GM23338 (cell line): ENCODE measurements around the gene RPLP2. TPM values are rescaled to one million over a fixed set of nuclear protein-coding genes. Genes with fewer than 3 reads are reported as not detected.

Experiments
- ATAC-seq: fragments of 200-7000 bp; cut with Tn5 transposase; 3 replicates; pipeline ENCODE4 v1.9.1; 2020
- DNase-seq: peaks from one replicate; pipeline ENCODE4 v3.0.0-alpha.2; 2015; ENCODE audit warnings: low spot score
- H2AFZ ChIP-seq: fragments of 200-600 bp; sonication (generic); 2 replicates; pipeline ENCODE4 v1.8.0; 2016; ENCODE audit warnings: antibody characterized with exemption, mild to moderate bottlenecking, moderate library complexity
- H3F3A ChIP-seq: fragments of 200-600 bp; sonication (generic); replicated peaks from 2 replicates; pipeline ENCODE4 v1.8.0; 2017; ENCODE audit warnings: antibody characterized with exemption, mixed run types, low read depth
- H3K27ac ChIP-seq: fragments of 200-600 bp; sonication (generic); 2 replicates; pipeline ENCODE4 v1.6.1; 2016; ENCODE audit warnings: low read depth
- H3K27me3 ChIP-seq: fragments of 200-600 bp; sonication (generic); 2 replicates; pipeline ENCODE4 v1.8.0; 2016; ENCODE audit warnings: mild to moderate bottlenecking, mixed run types, moderate library complexity; ENCODE audit not compliant: insufficient read depth
- H3K36me3 ChIP-seq: fragments of 200-600 bp; sonication (generic); 2 replicates; pipeline ENCODE4 v1.8.0; 2016; ENCODE audit warnings: mild to moderate bottlenecking; ENCODE audit not compliant: insufficient read depth
- H3K4me1 ChIP-seq: fragments of 200-600 bp; sonication (generic); 2 replicates; pipeline ENCODE4 v1.8.0; 2016; ENCODE audit warnings: mild to moderate bottlenecking, moderate library complexity; ENCODE audit not compliant: insufficient read depth
- H3K4me2 ChIP-seq: fragments of 200-600 bp; sonication (generic); 2 replicates; pipeline ENCODE4 v1.7.1; 2017; ENCODE audit warnings: mixed run types
- H3K4me3 ChIP-seq: fragments of 200-600 bp; sonication (generic); 2 replicates; pipeline ENCODE4 v1.6.1; 2016; ENCODE audit warnings: mixed run types
- H3K79me2 ChIP-seq: fragments of 200-600 bp; sonication (generic); replicated peaks from 2 replicates; pipeline ENCODE4 v1.8.0; 2017; ENCODE audit warnings: mild to moderate bottlenecking; ENCODE audit not compliant: insufficient read depth
- H3K9me2 ChIP-seq: fragments of 200-600 bp; sonication (generic); 2 replicates; pipeline ENCODE4 v1.8.0; 2017; ENCODE audit not compliant: insufficient read depth
- H4K20me1 ChIP-seq: fragments of 200-600 bp; sonication (generic); replicated peaks from 2 replicates; pipeline ENCODE4 v1.8.0; 2017; ENCODE audit warnings: mild to moderate bottlenecking; ENCODE audit not compliant: insufficient read depth
- H3K27ac Mint-ChIP-seq: 2 replicates; pipeline ENCODE4 v1.8.0; 2020; ENCODE audit warnings: inconsistent platforms, mild to moderate bottlenecking, moderate library complexity, mixed read lengths
- H3K27me3 Mint-ChIP-seq: 3 replicates; pipeline ENCODE4 v1.8.0; 2022; ENCODE audit warnings: low read depth, mild to moderate bottlenecking, moderate library complexity, mixed read lengths, inconsistent platforms; ENCODE audit not compliant: insufficient read depth, poor library complexity
- H3K36me3 Mint-ChIP-seq: 3 replicates; pipeline ENCODE4 v1.8.0; 2021; ENCODE audit warnings: low read depth, mild to moderate bottlenecking, inconsistent platforms, moderate library complexity, mixed read lengths
- H3K4me1 Mint-ChIP-seq: 3 replicates; pipeline ENCODE4 v1.8.0; 2020; ENCODE audit warnings: mild to moderate bottlenecking, inconsistent platforms, mixed read lengths
- H3K4me3 Mint-ChIP-seq: 3 replicates; pipeline ENCODE4 v1.8.0; 2021; ENCODE audit warnings: moderate library complexity, mild to moderate bottlenecking, inconsistent platforms, mixed read lengths
- H3K9me3 Mint-ChIP-seq: 3 replicates; pipeline ENCODE4 v1.8.0; 2020; ENCODE audit warnings: moderate library complexity, mild to moderate bottlenecking, inconsistent platforms, mixed read lengths
- CTCF ChIP-seq, 2 experiments: fragments of 200-600 bp in 1 of 2; sonication (generic) in 1 of 2; conservative IDR thresholded peaks; 2 replicates each; pipeline versions ENCODE4 v1.5.1 to v1.6.1; 2016 to 2017; ENCODE audit warnings: antibody characterized with exemption in 2 of 2, low read depth in 2 of 2, mild to moderate bottlenecking in 2 of 2, moderate library complexity in 1 of 2
- EZH2 ChIP-seq: fragments of 200-600 bp; sonication (generic); IDR thresholded peaks from one replicate; pipeline ENCODE4 v1.8.0; 2017; ENCODE audit warnings: antibody characterized with exemption, mild to moderate bottlenecking, low read depth; ENCODE audit not compliant: unreplicated experiment
- EZH2phosphoT487 ChIP-seq: fragments of 200-600 bp; sonication (generic); IDR thresholded peaks from one replicate; pipeline ENCODE4 v1.8.1; 2018; ENCODE audit warnings: antibody characterized with exemption; ENCODE audit not compliant: unreplicated experiment
- NANOG ChIP-seq: IDR thresholded peaks from 2 replicates; pipeline ENCODE4 v1.6.1; 2016; ENCODE audit warnings: antibody characterized with exemption, borderline replicate concordance
- ZNF114 ChIP-seq: fragments of 250-450 bp; sonication (Bioruptor Pico); IDR thresholded peaks from 2 replicates; pipeline ENCODE4 v1.5.0; 2020; ENCODE audit warnings: mild to moderate bottlenecking, moderate library complexity
- ZNF462 ChIP-seq: fragments of 250-450 bp; sonication (Bioruptor Pico); IDR thresholded peaks from 2 replicates; pipeline ENCODE4 v1.5.0; 2020; ENCODE audit warnings: mild to moderate bottlenecking, moderate library complexity
- polyA plus RNA-seq: library from polyadenylated mRNA; unstranded; fragments of >200 nt; fragmentation: Nextera tagmentation; extraction: Ambion mirVana; gene quantifications from 2 replicates; pipeline ENCODE4 v1.2.1, GENCODE V29; 2016
- total RNA-seq: library from RNA; depleted of rRNA; stranded (reverse); fragments of >200 nt; shearing (Covaris generic); gene quantifications from 2 replicates; pipeline ENCODE4 v1.2.3, GENCODE V29; 2014

Gene RPLP2
- total and polyA plus RNA-seq, 2 experiments from 2014 or later = 518 to 1,782 TPM

- Mint-ChIP-seq H3K4me3 (no peak overlapping the region), H3K4me1 (peaks cover 32% of the 10 kb centered on the region), H3K36me3 (peaks cover 3% of the 10 kb centered on the region; the same call in 1 of the 3 replicates), H3K9me3 (no peaks in the 10 kb centered on the region), H3K27ac (no peak overlapping the region), H3K27me3 (peaks cover 12% of the 10 kb centered on the region)
- Histone ChIP-seq H4K20me1 (peaks cover 17% of the 10 kb centered on the region), H3F3A (peaks cover 9% of the 10 kb centered on the region), H3K27ac (no peak overlapping the region), H3K27me3 (no peaks in the 10 kb centered on the region), H3K4me3 (no peak overlapping the region), H3K4me2 (no peak overlapping the region), H3K36me3 (no peaks in the 10 kb centered on the region), H3K9me2 (no peaks in the 10 kb centered on the region), H3K79me2 (0 out of 2 replicates have a peak, but pooled peaks cover 3% of the 10 kb centered on the region), H2AFZ (no peak overlapping the region), H3K4me1 (peaks cover 23% of the 10 kb centered on the region)
- DNase-seq (peak; percentile 45), ATAC-seq (no peak)
- TF ChIP-seq CTCF (conservative IDR thresholded peaks at IDR 0.05; ENCODE audit: low read depth in 2 of 2) (0 out of 4 replicates have a peak, but pooled peaks of 1 of the 2 experiments have one; percentile 10), NANOG (no peak), ZNF462 (CRISPR knock-in tag) (no peak), EZH2 (no peak), ZNF114 (CRISPR knock-in tag) (no peak), EZH2phosphoT487 (no peak)
Measured at GRCh38 chr11:853682-854448, 44.1 kb downstream of the RPLP2 start.
